Measurements from ENCODE around the gene PLD1.
"Not testable (repeated sequence)": the region's sequence is repeated elsewhere in the genome, so short reads cannot be mapped to it uniquely, and the experiment has no call there.

Gene PLD1

GRCh38 chr3:171604370-171604769, 205.9 kb downstream of the PLD1 start:
- DNase-seq, result no peak

- no peak for DNase-seq
Measured at GRCh38 chr3:171602072-171602471, 208.2 kb downstream of the PLD1 start.

DNA sequence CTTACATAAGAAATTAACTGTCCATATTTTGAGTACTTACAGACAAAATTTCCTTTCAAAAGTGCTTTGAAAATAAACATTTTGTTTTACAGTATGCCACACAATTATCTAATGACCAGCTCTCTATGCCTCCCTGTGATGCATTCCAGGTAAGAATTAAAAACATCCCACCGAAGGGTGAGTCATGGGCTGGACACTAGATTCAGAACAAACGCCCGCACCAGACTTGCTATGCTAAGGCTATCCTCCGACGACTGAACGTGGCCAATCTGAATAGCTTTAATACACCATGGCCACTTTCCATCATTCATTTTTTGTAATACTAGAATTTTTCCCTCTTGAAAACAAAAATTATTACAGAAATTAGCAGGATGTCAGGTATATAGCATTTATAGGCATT, 210.3 kb downstream of the PLD1 start:
- no peak for DNase-seq

DNA sequence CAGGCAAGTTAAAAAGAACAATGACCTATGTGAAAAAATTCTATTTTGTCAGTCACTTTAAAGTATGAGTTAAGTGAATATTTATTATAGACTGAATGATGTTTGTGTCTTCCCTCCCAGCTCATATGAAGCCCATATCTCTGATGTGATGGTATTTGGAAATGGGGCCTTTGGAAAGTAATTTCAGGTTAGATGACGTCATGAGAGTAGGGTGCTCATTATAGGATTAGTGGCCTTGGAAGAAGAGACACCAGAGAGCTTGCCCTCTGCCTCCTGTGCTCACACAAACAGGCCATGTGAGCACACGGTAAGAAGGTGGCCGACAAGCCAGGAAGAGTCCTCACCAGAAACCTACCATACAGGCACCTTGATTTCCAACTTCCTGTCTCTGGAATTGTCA, 211.3 kb downstream of the PLD1 start:
- no peak for DNase-seq

DNA sequence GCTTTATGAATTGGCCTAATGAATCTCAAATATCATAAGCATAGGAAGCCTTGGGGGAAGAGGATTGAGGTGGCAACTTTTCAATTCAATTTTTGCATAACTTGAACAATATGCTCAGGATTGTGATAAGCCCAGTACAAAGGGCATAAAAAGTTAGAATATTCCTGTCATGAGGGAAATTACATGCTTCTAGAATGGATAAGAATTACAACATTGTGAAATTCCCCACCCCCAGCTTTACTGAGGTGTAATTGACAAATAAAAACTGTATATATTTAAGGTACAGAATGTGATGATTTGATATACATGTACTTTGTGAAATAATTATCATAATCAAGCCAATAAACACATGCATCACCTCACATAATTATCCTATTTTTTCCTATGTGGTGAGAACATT, 217.5 kb downstream of the PLD1 start:
- no peak for DNase-seq

GRCh38 chr3:171591070-171591469, 219.2 kb downstream of the PLD1 start:
- no peak for DNase-seq

- DNase-seq, result no peak
Measured at GRCh38 chr3:171586274-171586673, 224.0 kb downstream of the PLD1 start.

DNA sequence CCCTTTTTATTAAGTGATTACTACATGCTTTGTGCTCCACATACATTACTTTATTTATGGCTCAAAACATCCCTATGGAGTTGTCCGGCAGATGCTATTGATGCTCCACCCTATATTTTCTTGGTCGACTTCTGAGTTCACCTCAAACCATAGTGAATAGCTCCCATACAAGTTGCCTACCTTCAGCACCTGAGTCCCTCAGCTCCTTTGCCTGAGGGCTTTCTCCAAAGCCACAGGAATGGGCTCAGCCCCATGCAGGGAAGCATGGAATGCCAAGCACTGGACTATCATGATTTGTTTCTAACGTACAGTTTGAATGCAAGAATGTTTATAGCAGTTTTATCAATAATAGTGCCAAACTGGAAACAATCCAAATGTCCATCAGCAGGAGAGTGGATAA, 225.2 kb downstream of the PLD1 start:
- no peak for DNase-seq

- no peak for DNase-seq
Measured at GRCh38 chr3:171584100-171584499, 226.2 kb downstream of the PLD1 start.

GRCh38 chr3:171574556-171575240, 235.6 kb downstream of the PLD1 start:
- DNase-seq, result no peak

DNA sequence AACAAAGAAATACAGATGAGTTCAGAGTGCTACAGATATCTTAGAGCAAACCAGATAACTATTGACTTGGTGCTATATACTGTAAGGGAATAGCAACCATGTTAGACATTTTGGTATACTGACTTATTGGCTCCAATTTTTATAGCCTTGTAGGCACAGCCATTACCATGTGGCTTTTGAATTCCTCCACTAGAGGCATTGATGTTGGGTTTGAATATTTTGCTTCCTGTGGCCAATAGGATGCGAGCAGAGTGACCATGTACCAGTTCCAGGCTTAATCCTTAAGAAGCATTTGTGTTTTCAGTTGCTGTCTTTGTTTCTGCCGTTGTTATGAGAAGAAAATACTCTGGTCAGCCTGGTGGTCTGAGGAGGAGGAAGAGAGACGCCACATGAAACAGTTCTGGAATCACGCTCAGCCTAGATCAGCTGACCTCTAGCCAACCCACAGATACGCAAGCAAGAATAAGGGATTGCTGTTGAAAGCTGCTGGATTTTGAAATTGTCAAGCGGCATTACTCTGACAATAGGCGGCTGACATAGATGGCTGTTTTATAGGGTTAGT, 240.6 kb downstream of the PLD1 start:
- DNase-seq, result no peak

DNA sequence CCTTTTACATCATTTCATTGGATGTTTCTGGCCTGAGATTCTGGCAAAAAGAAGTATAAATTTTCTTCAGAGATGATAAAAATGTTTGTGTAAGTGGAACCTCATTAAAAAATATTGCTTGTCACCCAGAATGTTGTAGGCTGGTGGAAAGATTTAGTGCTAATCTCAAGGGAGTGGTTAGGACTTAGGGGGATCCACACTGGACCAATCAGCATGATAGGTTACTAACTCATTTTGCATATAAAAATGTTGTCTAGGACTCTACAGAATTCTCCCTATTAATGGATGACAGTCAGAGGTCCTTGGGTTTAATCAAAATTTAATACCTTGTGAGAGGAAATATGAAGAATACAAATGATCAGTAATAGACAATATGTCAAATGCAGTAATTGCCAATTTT, 241.5 kb downstream of the PLD1 start:
- no peak for DNase-seq

GRCh38 chr3:171566803-171567422, 243.4 kb downstream of the PLD1 start:
- peak; percentile 39 to 83 (median 51) for DNase-seq

- DNase-seq, result peak; percentile 59 to 89 (median 78)
Measured at GRCh38 chr3:171565481-171566058, 244.7 kb downstream of the PLD1 start.

- DNase-seq, result peak; percentile 81 to 94 (median 88)
Measured at GRCh38 chr3:171564748-171565480, 245.4 kb downstream of the PLD1 start.

- DNase-seq, result no peak
Measured at GRCh38 chr3:171563298-171563697, 247.0 kb downstream of the PLD1 start.

DNA sequence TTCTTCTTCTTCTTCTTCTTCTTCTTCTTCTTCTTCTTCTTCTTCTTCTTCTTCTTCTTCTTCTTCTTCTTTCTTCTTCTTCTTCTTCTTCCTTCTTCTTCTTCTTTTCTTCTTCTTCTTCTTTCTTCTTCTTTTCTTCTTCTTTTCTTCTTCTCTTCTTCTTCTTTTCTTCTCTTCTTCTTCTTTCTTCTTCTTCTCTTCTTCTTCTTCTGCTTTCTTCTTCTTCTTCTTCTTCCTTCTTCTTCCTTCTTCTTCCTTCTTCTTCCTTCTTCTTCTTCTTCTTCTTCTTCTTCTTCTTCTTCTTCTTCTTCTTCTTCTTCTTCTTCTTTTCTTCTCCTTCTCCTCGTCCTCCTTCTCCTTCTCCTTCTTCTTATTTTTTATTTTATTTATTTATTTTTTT, 247.8 kb downstream of the PLD1 start:
- not testable (repeated sequence) for DNase-seq

DNA sequence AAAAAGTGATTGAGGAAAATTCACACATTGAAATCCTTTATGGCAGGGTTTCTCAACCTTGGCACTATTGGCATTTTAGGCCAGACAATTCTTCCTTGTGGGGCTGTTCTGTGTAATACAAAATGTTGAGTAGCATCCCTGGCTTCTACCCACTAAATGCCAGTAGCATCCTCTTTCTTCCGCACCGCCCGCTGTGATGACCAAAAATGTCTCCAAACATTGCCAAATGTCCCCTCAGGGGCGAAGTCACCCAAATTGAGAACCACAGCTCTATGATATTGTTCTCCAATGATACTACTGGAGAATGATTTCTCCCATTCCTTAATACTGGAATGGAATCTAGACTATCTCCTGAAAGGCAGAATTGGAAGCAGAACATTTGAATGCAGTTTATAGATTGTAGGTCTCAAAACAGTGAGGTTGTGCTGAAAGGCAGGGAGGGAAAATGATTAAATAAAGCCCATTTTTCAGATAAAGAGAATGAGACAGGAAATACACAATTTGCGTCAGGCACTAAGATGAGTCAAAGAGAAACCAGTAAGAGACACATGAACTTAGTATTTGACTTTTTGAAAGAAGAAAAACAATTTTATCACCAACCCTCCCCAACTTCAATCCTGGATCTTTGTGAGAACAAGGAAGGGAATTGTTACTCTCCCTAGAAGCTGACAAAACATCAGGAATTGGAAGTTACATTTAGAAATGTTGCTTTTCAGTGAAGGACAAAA, 248.5 kb downstream of the PLD1 start:
- DNase-seq, result peak; percentile 26 to 54 (median 40)

GRCh38 chr3:171559586-171559985, 250.7 kb downstream of the PLD1 start:
- no peak for DNase-seq

GRCh38 chr3:171558188-171558696, 252.0 kb downstream of the PLD1 start:
- no peak for DNase-seq

DNA sequence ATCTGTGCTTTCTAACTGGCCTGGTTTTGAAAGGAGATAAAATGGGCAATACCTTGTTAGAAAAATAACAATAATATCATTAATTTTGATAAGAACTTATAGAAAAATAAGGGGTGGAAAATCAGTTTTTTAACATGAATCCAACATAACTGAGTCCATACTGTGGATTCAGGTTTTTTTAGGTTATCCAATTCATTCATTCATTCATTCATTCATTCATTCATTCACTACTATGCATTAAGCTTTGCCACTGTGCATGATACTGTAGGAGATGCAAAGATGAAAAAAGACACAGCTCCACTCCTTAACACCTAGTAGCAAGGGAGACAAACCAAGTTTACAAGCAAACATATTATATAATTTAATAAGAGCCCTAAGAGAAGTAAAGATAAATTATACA, 253.1 kb downstream of the PLD1 start:
- no peak for DNase-seq

GRCh38 chr3:171556574-171557145, 253.6 kb downstream of the PLD1 start:
- DNase-seq, result no peak
